Thyroid gland (tissue), 4 donors: Measurements from ENCODE around the gene ZNF215. TPM values are rescaled to one million over a fixed set of nuclear protein-coding genes. Genes with fewer than 3 reads are reported as not detected.

ENCODE experiments used
- DNase-seq, 2 donors: peaks; one replicate each; pipeline ENCODE4 v3.0.0-alpha.2; 2019
- H3K27ac ChIP-seq, 3 donors: fragments of 200-600 bp; sonication (generic); 1 replicate in 2 of 3; 2 replicates in 1 of 3; pipeline ENCODE4 v1.5.1; 2016 to 2019; ENCODE audit warnings: mild to moderate bottlenecking in 1 of 3, moderate library complexity in 1 of 3
- H3K27me3 ChIP-seq: fragments of 200-600 bp; sonication (generic); one replicate; pipeline ENCODE4 v1.5.1; 2019
- H3K36me3 ChIP-seq, 2 donors: fragments of 200-600 bp; sonication (generic); one replicate each; pipeline ENCODE4 v1.5.1; 2016 to 2019
- H3K4me1 ChIP-seq, 2 donors: fragments of 200-600 bp; sonication (generic); one replicate each; pipeline ENCODE4 v1.5.1; 2017 to 2019
- H3K4me3 ChIP-seq, 3 donors: fragments of 200-600 bp; sonication (generic); replicated peaks in 1 of 3; 1 replicate in 2 of 3; 2 replicates in 1 of 3; pipeline ENCODE4 v1.5.1; 2016; ENCODE audit warnings: mild to moderate bottlenecking in 1 of 3
- H3K9me3 ChIP-seq: fragments of 200-600 bp; sonication (generic); one replicate; pipeline ENCODE4 v1.5.1; 2017
- POLR2A ChIP-seq, 2 donors: fragments of 450-650 bp; IDR thresholded peaks; one replicate each; pipeline ENCODE4 v1.6.1; 2017; ENCODE audit warnings: antibody characterized with exemption in 2 of 2, mild to moderate bottlenecking in 2 of 2, moderate library complexity in 1 of 2
- WGBS, 2 donors: methylation state at CpG; one replicate each; pipeline ENCODE4 v1.1.5; 2017; 5-methylcytosine and 5-hydroxymethylcytosine counted together
- intact Hi-C: fragments of 100-400 bp; cut with DNase I; formaldehyde crosslinking; loops from one replicate; pipeline ENCODE4 v1.15.1; 2023
- total RNA-seq, 4 donors: library from RNA; depleted of rRNA; stranded (reverse); fragments of >200 nt; gene quantifications; one replicate each; pipeline ENCODE4 v1.2.3, GENCODE V29; 2016
- TF ChIP-seq, protein P1 (sequence below), 6 experiments: fragments of 200-600 bp in 3 of 6; fragments of 450-650 bp in 3 of 6; sonication (generic) in 3 of 6; IDR thresholded peaks; one replicate each; pipeline ENCODE4 v1.5.1; 2016 to 2019; ENCODE audit warnings: antibody characterized with exemption in 6 of 6, mild to moderate bottlenecking in 2 of 6, inconsistent platforms in 1 of 6, moderate library complexity in 1 of 6

Gene ZNF215
- total RNA-seq, 4 donors from 2014 or later = 1.7 to 3.5 (median 2.1) TPM

DNA sequence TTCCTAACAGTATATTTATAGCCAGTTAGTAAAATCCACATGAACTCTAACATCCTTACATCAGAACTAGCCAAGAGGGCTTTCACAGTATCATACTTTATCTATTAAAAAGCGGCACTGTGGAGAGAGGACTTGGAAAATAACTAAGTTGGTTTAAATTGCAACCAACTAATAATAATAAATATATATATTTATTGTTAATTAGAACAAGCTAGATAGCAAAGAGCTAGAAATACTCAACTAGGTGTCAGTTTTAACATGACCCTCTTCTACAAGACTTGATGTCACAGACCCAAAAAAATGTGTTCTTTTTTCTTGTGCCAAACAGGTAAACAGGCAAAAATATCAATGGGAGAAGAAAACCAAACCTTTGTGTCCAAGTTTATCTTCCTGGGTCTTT, 5.5 kb upstream of the ZNF215 start, which contains the start of gene OR2D3:
Gene OR2D3 (plus strand): TSS at position 301 of the 400 bp plus-strand sequence. CDS start 0 bp downstream, at position 301.
- intact Hi-C loops = no loop called here
- Histone ChIP-seq H3K27me3 (no peaks in the 10 kb centered on the region), H3K9me3 (no peaks in the 10 kb centered on the region), H3K27ac (no peak within 1 kb of the TSS), H3K4me1 (no peaks in the 10 kb centered on the region), H3K36me3 (no peaks in the 10 kb centered on the region), H3K4me3 (no peak within 1 kb of the TSS)
- TF ChIP-seq, protein P1, sequence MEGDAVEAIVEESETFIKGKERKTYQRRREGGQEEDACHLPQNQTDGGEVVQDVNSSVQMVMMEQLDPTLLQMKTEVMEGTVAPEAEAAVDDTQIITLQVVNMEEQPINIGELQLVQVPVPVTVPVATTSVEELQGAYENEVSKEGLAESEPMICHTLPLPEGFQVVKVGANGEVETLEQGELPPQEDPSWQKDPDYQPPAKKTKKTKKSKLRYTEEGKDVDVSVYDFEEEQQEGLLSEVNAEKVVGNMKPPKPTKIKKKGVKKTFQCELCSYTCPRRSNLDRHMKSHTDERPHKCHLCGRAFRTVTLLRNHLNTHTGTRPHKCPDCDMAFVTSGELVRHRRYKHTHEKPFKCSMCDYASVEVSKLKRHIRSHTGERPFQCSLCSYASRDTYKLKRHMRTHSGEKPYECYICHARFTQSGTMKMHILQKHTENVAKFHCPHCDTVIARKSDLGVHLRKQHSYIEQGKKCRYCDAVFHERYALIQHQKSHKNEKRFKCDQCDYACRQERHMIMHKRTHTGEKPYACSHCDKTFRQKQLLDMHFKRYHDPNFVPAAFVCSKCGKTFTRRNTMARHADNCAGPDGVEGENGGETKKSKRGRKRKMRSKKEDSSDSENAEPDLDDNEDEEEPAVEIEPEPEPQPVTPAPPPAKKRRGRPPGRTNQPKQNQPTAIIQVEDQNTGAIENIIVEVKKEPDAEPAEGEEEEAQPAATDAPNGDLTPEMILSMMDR (IDR thresholded peaks at IDR 0.05) = no peak
- TF ChIP-seq POLR2A (IDR thresholded peaks at IDR 0.05) = no peak
- no peak for DNase-seq
- WGBS, 2 donors = 100% methylated on average over 1 of the region's 1 CpG

DNA sequence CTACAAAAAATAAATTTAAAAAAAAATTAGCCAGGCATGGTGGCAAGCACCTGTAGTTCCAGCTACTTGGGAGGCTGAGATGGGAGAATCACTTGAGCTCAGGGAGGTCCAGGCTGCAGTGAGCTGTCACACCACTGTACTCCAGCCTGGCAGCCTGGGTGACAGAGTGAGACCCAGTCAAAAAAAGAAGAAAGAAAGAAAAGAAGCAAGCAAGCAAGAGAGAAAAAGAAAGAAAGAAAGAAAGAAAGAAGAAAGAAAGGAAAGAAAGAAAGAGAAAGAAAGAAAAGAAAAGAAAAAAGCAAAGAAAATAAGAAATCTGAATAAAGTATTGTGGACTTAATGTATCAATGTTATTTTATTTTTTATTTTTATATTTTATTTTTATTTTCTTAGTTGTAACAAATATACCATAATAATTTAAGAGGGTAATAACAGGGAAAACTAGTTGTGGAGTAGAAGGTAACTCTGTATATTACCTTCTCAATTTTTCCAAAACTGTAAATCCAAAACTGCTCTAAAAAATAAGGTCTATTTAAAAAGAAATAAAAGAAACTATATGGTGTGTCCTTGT, 1.1 kb upstream of the ZNF215 start:
- intact Hi-C loops = no loop called here
- H3K4me1 ChIP-seq = peaks cover 4 to 7% of the 10 kb centered on the region in 2 donors
- DNase-seq = no peak
- no peak overlapping the region for H3K27ac ChIP-seq
- no peaks in the 10 kb centered on the region for H3K36me3 ChIP-seq
- H3K9me3 ChIP-seq = no peaks in the 10 kb centered on the region
- no peak overlapping the region for H3K4me3 ChIP-seq
- TF ChIP-seq, protein P1 (IDR thresholded peaks at IDR 0.05) = no peak
- no peak for TF ChIP-seq POLR2A (IDR thresholded peaks at IDR 0.05)
- H3K27me3 ChIP-seq = no peaks in the 10 kb centered on the region

DNA sequence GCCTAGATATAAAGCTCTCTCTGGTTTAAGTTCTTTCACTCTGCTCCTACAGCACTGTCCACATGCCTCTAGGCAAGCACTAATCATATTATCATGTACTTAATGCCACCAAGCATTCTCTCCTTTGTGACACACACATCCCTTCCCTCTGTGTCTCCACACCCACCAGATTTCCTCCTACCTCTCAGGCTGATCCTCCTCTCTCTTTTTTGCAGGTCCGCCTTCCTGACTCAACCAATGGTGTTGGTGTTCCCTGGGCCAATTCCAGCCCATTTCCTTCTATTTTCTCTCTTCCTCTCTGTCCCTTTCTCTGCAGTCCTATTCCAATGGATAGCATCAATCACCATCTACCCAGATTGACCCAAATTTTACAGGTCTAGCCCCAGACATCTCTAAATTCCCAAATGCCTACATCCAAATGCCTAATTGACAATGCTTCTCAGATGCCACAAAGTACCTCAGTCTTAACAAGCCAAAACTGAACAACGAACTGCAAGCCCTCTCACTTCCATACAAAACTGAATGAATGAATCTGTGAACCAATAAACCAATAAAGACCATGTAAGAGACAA, 504 bp upstream of the ZNF215 start:
- WGBS, 2 donors = 70 to 73% methylated on average over 2 of the region's 2 CpGs
- Histone ChIP-seq H3K27ac (peak overlapping the region in 1 of 3 donors; percentile 51), H3K9me3 (no peaks in the 10 kb centered on the region), H3K36me3 (no peaks in the 10 kb centered on the region), H3K4me1 (peaks cover 4 to 7% of the 10 kb centered on the region in 2 donors), H3K4me3 (peak overlapping the region in 2 of 3 donors; percentile 53 to 63), H3K27me3 (no peaks in the 10 kb centered on the region)
- TF ChIP-seq, protein P1 (IDR thresholded peaks at IDR 0.05) = no peak
- TF ChIP-seq POLR2A (IDR thresholded peaks at IDR 0.05) = no peak
- intact Hi-C loops = no loop called here
- DNase-seq = no peak

DNA sequence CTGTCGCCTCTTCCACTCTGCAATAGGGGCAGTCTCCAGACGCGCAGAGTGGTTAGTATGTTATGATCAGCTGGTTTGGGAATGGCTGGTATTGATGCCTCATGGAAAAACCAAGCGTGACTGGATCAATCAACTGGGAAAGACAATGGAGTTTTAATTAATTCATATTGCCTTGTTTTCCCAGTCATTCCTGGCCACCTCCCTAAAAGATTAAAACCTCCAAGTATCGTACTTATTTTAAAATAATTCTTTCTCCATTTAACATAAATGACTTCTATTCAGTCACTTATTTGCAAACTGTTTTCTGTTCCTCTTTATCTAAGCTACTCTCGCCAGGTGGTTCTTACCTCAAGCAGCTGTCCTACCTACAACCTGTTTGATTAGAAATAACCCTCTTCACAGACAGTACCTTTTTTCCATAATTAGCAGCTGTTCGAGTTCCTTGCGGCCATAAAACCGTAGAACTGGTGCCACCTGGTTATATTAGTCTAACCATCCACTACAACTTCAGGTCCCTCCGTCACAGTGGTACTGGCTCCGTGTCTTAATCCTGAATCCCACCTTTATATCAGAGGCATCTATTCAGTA, 898 bp downstream of the ZNF215 start:
- WGBS, 2 donors = 10 to 12% methylated on average over 11 of the region's 11 CpGs
- intact Hi-C loops = no loop called here

More for the DNA sequence above, 898 bp downstream of the ZNF215 start:
- Histone ChIP-seq H3K4me1 (peaks cover 4 to 7% of the 10 kb centered on the region in 2 donors), H3K9me3 (no peaks in the 10 kb centered on the region), H3K36me3 (no peaks in the 10 kb centered on the region), H3K4me3 (peak overlapping the region in 2 of 3 donors; percentile 53 to 63), H3K27me3 (no peaks in the 10 kb centered on the region), H3K27ac (peak overlapping the region in 1 of 3 donors; percentile 51)
- DNase-seq = no peak
- TF ChIP-seq POLR2A (IDR thresholded peaks at IDR 0.05) = no peak
- TF ChIP-seq, protein P1 (IDR thresholded peaks at IDR 0.05) = no peak
